Measurements from ENCODE around the gene DYNC2H1.

The DYNC2H1 gene

GRCh38 chr11:103327721-103328120 is 218.5 kb downstream of the DYNC2H1 start:
- Histone ChIP-seq H3K36me3 (ENCODE audit: insufficient read depth, low read length) (no peaks in the 10 kb centered on the region), H3K9me3 (ENCODE audit: insufficient read depth, low read length, severe bottlenecking) (no peaks in the 10 kb centered on the region)
- TF ChIP-seq CTCF (IDR thresholded peaks at IDR 0.05; ENCODE audit: borderline replicate concordance, extremely low read depth, low read length, poor library complexity, severe bottlenecking) (no peak), EZH2 (IDR thresholded peaks at IDR 0.05; ENCODE audit: borderline replicate concordance, low read depth, low read length, severe bottlenecking) (no peak)

GRCh38 chr11:103332409-103332808 is 223.2 kb downstream of the DYNC2H1 start:
- H3K36me3 ChIP-seq (ENCODE audit: insufficient read depth, low read length): no peaks in the 10 kb centered on the region
- peaks cover 5% of the 10 kb centered on the region; the same call in 1 of the 2 replicates for H3K4me1 ChIP-seq (ENCODE audit: insufficient read depth, low read length)
- H4K20me1 ChIP-seq (ENCODE audit: insufficient read depth, low read length): no peaks in the 10 kb centered on the region
- H3K79me2 ChIP-seq (ENCODE audit: insufficient read depth, low read length): no peaks in the 10 kb centered on the region
- ATAC-seq (ENCODE audit: insufficient read depth, low read depth): peak; percentile 45; the same call in 1 of the 3 replicates
- no peak overlapping the region for H3K9ac ChIP-seq (ENCODE audit: low read depth, low read length)
- H3K27me3 ChIP-seq (ENCODE audit: insufficient read depth, low read length, poor library complexity): no peaks in the 10 kb centered on the region
- no peak overlapping the region for H2AFZ ChIP-seq (ENCODE audit: low read depth, low read length)
- H3K4me3 ChIP-seq (ENCODE audit: low read depth in 1 of 2, low read length in 2 of 2): no peak overlapping the region
- no peak overlapping the region for H3K4me2 ChIP-seq (ENCODE audit: insufficient read depth, low read length)
- no peak for TF ChIP-seq EZH2 (IDR thresholded peaks at IDR 0.05; ENCODE audit: borderline replicate concordance, low read depth, low read length, severe bottlenecking)
- TF ChIP-seq CTCF (IDR thresholded peaks at IDR 0.05; ENCODE audit: borderline replicate concordance, extremely low read depth, low read length, poor library complexity, severe bottlenecking): no peak
- H3K9me3 ChIP-seq (ENCODE audit: insufficient read depth, low read length, severe bottlenecking): no peaks in the 10 kb centered on the region
- no peak overlapping the region for H3K27ac ChIP-seq (ENCODE audit: low read length)
- DNase-seq: no peak

More at GRCh38 chr11:103327721-103328120, 218.5 kb downstream of the DYNC2H1 start:
- no peak overlapping the region for H3K4me3 ChIP-seq (ENCODE audit: low read depth in 1 of 2, low read length in 2 of 2)
- ATAC-seq (ENCODE audit: insufficient read depth, low read depth): no peak
- H3K79me2 ChIP-seq (ENCODE audit: insufficient read depth, low read length): no peaks in the 10 kb centered on the region
- no peaks in the 10 kb centered on the region for H4K20me1 ChIP-seq (ENCODE audit: insufficient read depth, low read length)
- no peak overlapping the region for H2AFZ ChIP-seq (ENCODE audit: low read depth, low read length)
- DNase-seq: no peak
- H3K27ac ChIP-seq (ENCODE audit: low read length): no peak overlapping the region
- no peak overlapping the region for H3K4me2 ChIP-seq (ENCODE audit: insufficient read depth, low read length)
- H3K4me1 ChIP-seq (ENCODE audit: insufficient read depth, low read length): peaks cover 13% of the 10 kb centered on the region
- H3K9ac ChIP-seq (ENCODE audit: low read depth, low read length): no peak overlapping the region
- H3K27me3 ChIP-seq (ENCODE audit: insufficient read depth, low read length, poor library complexity): no peaks in the 10 kb centered on the region

GRCh38 chr11:103338621-103339484 is 229.6 kb downstream of the DYNC2H1 start:
- no peak overlapping the region for H3K4me3 ChIP-seq (ENCODE audit: low read depth in 1 of 2, low read length in 2 of 2)
- TF ChIP-seq EZH2 (IDR thresholded peaks at IDR 0.05; ENCODE audit: borderline replicate concordance, low read depth, low read length, severe bottlenecking) (no peak), CTCF (IDR thresholded peaks at IDR 0.05; ENCODE audit: borderline replicate concordance, extremely low read depth, low read length, poor library complexity, severe bottlenecking) (no peak)
- H3K79me2 ChIP-seq (ENCODE audit: insufficient read depth, low read length): no peaks in the 10 kb centered on the region
- H3K36me3 ChIP-seq (ENCODE audit: insufficient read depth, low read length): no peaks in the 10 kb centered on the region
- H3K9ac ChIP-seq (ENCODE audit: low read depth, low read length): no peak overlapping the region
- H4K20me1 ChIP-seq (ENCODE audit: insufficient read depth, low read length): no peaks in the 10 kb centered on the region
- no peak overlapping the region for H3K4me2 ChIP-seq (ENCODE audit: insufficient read depth, low read length)
- no peaks in the 10 kb centered on the region for H3K9me3 ChIP-seq (ENCODE audit: insufficient read depth, low read length, severe bottlenecking)
- H2AFZ ChIP-seq (ENCODE audit: low read depth, low read length): no peak overlapping the region
- no peak for ATAC-seq (ENCODE audit: insufficient read depth, low read depth)
- no peaks in the 10 kb centered on the region for H3K4me1 ChIP-seq (ENCODE audit: insufficient read depth, low read length)
- no peaks in the 10 kb centered on the region for H3K27me3 ChIP-seq (ENCODE audit: insufficient read depth, low read length, poor library complexity)
- DNase-seq: no peak
- no peak overlapping the region for H3K27ac ChIP-seq (ENCODE audit: low read length)
